HCT116 (cell line): Measurements from ENCODE around the gene CRISPLD2. TPM values are rescaled to one million over a fixed set of nuclear protein-coding genes. Genes with fewer than 3 reads are reported as not detected.

Experiments
- ATAC-seq: fragments of 200-7000 bp; cut with Tn5 transposase; 2 replicates; pipeline ENCODE4 v1.9.1; 2020; ENCODE audit warnings: mild to moderate bottlenecking, moderate library complexity
- BruUV-seq: library from RNA; stranded (reverse); fragments of 400-500 nt; replicated peaks from 2 replicates; lab custom pipeline; 2021; lab: Mats Ljungman, UMichigan
- CTCF ChIA-PET: fragments of 300-600 bp; sonication (Branson Sonifier 250); formaldehyde crosslinking; loops from one replicate; lab custom pipeline; 2021; ENCODE audit warnings: antibody characterized with exemption; lab: Charles Lee
- POLR2A ChIA-PET: fragments of 300-600, 350-600 bp; sonication (Branson Sonifier 250); formaldehyde crosslinking; loops from one replicate; lab custom pipeline; 2021; ENCODE audit warnings: antibody characterized with exemption; lab: Charles Lee
- RAD21 ChIA-PET, 2 experiments: fragments of 300-600 bp; sonication (Branson Sonifier 250); formaldehyde crosslinking; loops; one replicate each; lab custom pipeline; 2023; ENCODE audit warnings: low total read pairs in 2 of 2; ENCODE audit not compliant: uncharacterized antibody in 2 of 2, unreplicated experiment in 2 of 2, low non-redundant PET in 1 of 2; lab: Charles Lee
- DNase-seq: peaks from one replicate; pipeline ENCODE4 v3.0.0-alpha.2; 2010; ENCODE audit warnings: low read depth, low spot score
- H2AFZ ChIP-seq: fragments of 200-600 bp; shearing (Covaris generic), sonication (generic); 2 replicates; pipeline ENCODE4 v1.6.1; 2017; ENCODE audit warnings: low read depth, mixed run types, mixed read lengths, antibody characterized with exemption, low read length; ENCODE audit not compliant: poor library complexity, severe bottlenecking
- H3K27ac ChIP-seq: 2 replicates; pipeline ENCODE4 v1.5.1; 2012; ENCODE audit warnings: low read depth, low read length
- H3K27me3 ChIP-seq: fragments of 200-600 bp; sonication (generic); 2 replicates; pipeline ENCODE4 v1.6.1; 2016; ENCODE audit warnings: mixed run types, low read length, mixed read lengths; ENCODE audit not compliant: insufficient read depth
- H3K36me3 ChIP-seq, 2 experiments: fragments of 200-500 bp in 1 of 2; fragments of 200-600 bp in 1 of 2; sonication (Bioruptor generic) in 1 of 2; sonication (generic) in 1 of 2; 2 replicates each; pipeline versions ENCODE4 v1.5.1 to v1.6.1; 2014 to 2016; ENCODE audit warnings: low read length in 2 of 2, inconsistent platforms in 1 of 2, mixed read lengths in 1 of 2, mixed run types in 1 of 2; ENCODE audit not compliant: insufficient read depth in 2 of 2, control insufficient read depth in 1 of 2
- H3K4me1 ChIP-seq, 2 experiments: fragments of 200-600 bp in 1 of 2; sonication (generic) in 1 of 2; 2 replicates each; pipeline versions ENCODE4 v1.5.1 to v1.6.1; 2012 to 2017; ENCODE audit warnings: low read length in 2 of 2, inconsistent platforms in 1 of 2, mild to moderate bottlenecking in 1 of 2, mixed read lengths in 1 of 2, mixed run types in 1 of 2, moderate library complexity in 1 of 2; ENCODE audit not compliant: insufficient read depth in 2 of 2, control insufficient read depth in 1 of 2
- H3K4me2 ChIP-seq: fragments of 200-600 bp; sonication (generic); 2 replicates; pipeline ENCODE4 v1.6.1; 2017; ENCODE audit warnings: mixed run types, low read length, mixed read lengths
- H3K4me3 ChIP-seq, 2 experiments: fragments of 200-600 bp in 1 of 2; sonication (generic) in 1 of 2; replicated peaks in 1 of 2; 2 replicates each; pipeline ENCODE4 v1.5.1; 2011 to 2016; ENCODE audit warnings: low read length in 2 of 2, control low read depth in 1 of 2, low read depth in 1 of 2, mild to moderate bottlenecking in 1 of 2, mixed read lengths in 1 of 2, mixed run types in 1 of 2
- H3K79me2 ChIP-seq: fragments of 200-600 bp; sonication (generic); 2 replicates; pipeline ENCODE4 v1.6.1; 2017; ENCODE audit warnings: mild to moderate bottlenecking, mixed run types, low read length, moderate library complexity, mixed read lengths; ENCODE audit not compliant: insufficient read depth
- H3K9ac ChIP-seq: fragments of 200-600 bp; sonication (generic); 2 replicates; pipeline ENCODE4 v1.6.1; 2016; ENCODE audit warnings: low read length, mixed read lengths
- H3K9me2 ChIP-seq: fragments of 200-600 bp; sonication (generic), shearing (Covaris generic); 2 replicates; pipeline ENCODE4 v1.6.1; 2017; ENCODE audit warnings: mixed run types, mild to moderate bottlenecking, moderate library complexity; ENCODE audit not compliant: insufficient read depth
- H3K9me3 ChIP-seq, 2 experiments: fragments of 200-500 bp in 1 of 2; fragments of 200-600 bp in 1 of 2; sonication (Bioruptor generic) in 1 of 2; sonication (generic) in 1 of 2; 2 replicates each; pipeline ENCODE4 v1.6.1; 2014 to 2017; ENCODE audit warnings: low read length in 2 of 2, mixed read lengths in 2 of 2, inconsistent platforms in 1 of 2, low read depth in 1 of 2, mild to moderate bottlenecking in 1 of 2, mixed run types in 1 of 2, moderate library complexity in 1 of 2; ENCODE audit not compliant: control insufficient read depth in 1 of 2, insufficient read depth in 1 of 2
- H4K20me1 ChIP-seq: fragments of 200-600 bp; sonication (generic), shearing (Covaris generic); 2 replicates; pipeline ENCODE4 v1.6.1; 2017; ENCODE audit warnings: mixed run types, mild to moderate bottlenecking, moderate library complexity; ENCODE audit not compliant: insufficient read depth
- CEBPB ChIP-seq: IDR thresholded peaks from 2 replicates; pipeline ENCODE4 v1.6.1; 2012; ENCODE audit warnings: low read depth
- CTCF ChIP-seq, 3 experiments: fragments of 200-600 bp in 1 of 3; sonication (generic) in 1 of 3; IDR thresholded peaks in 2 of 3; conservative IDR thresholded peaks in 1 of 3; 2 replicates each; pipeline ENCODE4 v1.5.1; 2012 to 2017; ENCODE audit warnings: low read depth in 2 of 3, low read length in 2 of 3, antibody characterized with exemption in 1 of 3, borderline replicate concordance in 1 of 3, control low read depth in 1 of 3, mild to moderate bottlenecking in 1 of 3, mixed read lengths in 1 of 3, mixed run types in 1 of 3, moderate library complexity in 1 of 3; ENCODE audit not compliant: insufficient read depth in 1 of 3
- EGR1 ChIP-seq: IDR thresholded peaks from 2 replicates; pipeline ENCODE4 v1.6.1; 2012; ENCODE audit warnings: low read depth
- ELF1 ChIP-seq: IDR thresholded peaks from 2 replicates; pipeline ENCODE4 v1.6.1; 2012; ENCODE audit warnings: low read depth, borderline replicate concordance
- EZH2 ChIP-seq: fragments of 200-600 bp; sonication (generic); IDR thresholded peaks from 2 replicates; pipeline ENCODE4 v1.6.1; 2017; ENCODE audit warnings: antibody characterized with exemption, mixed run types
- EZH2phosphoT487 ChIP-seq: fragments of 200-600 bp; IDR thresholded peaks from 2 replicates; pipeline ENCODE4 v1.6.1; 2018; ENCODE audit warnings: antibody characterized with exemption, borderline replicate concordance
- JUND ChIP-seq: IDR thresholded peaks from 2 replicates; pipeline ENCODE4 v1.6.1; 2012
- MAX ChIP-seq: IDR thresholded peaks from 2 replicates; pipeline ENCODE4 v1.6.1; 2012
- POLR2AphosphoS5 ChIP-seq: IDR thresholded peaks from 2 replicates; pipeline ENCODE4 v1.6.1; 2011; ENCODE audit warnings: mild to moderate bottlenecking, low read depth, low read length, moderate library complexity
- RAD21 ChIP-seq: IDR thresholded peaks from 2 replicates; pipeline ENCODE4 v1.6.1; 2012; ENCODE audit warnings: low read depth, mild to moderate bottlenecking
- REST ChIP-seq: IDR thresholded peaks from 2 replicates; pipeline ENCODE4 v1.6.1; 2012; ENCODE audit warnings: low read depth
- SIN3A ChIP-seq: IDR thresholded peaks from 2 replicates; pipeline ENCODE4 v1.6.1; 2012; ENCODE audit warnings: low read depth
- SP1 ChIP-seq: IDR thresholded peaks from 2 replicates; pipeline ENCODE4 v1.6.1; 2012; ENCODE audit warnings: low read depth
- SRF ChIP-seq: IDR thresholded peaks from 2 replicates; pipeline ENCODE4 v1.6.1; 2012; ENCODE audit warnings: low read depth
- TCF7L2 ChIP-seq: IDR thresholded peaks from 2 replicates; pipeline ENCODE4 v1.7.0; 2011; ENCODE audit warnings: borderline replicate concordance, inconsistent platforms; ENCODE audit not compliant: insufficient read depth, insufficient read length; ENCODE audit errors: extremely low read depth
- ZBTB33 ChIP-seq: IDR thresholded peaks from 2 replicates; pipeline ENCODE4 v1.6.1; 2011; ENCODE audit warnings: mild to moderate bottlenecking, low read length, moderate library complexity; ENCODE audit not compliant: insufficient replicate concordance; ENCODE audit errors: extremely low read depth
- ZFX ChIP-seq: fragments of 450-650 bp; IDR thresholded peaks from 2 replicates; pipeline ENCODE4 v1.6.1; 2017
- ZNF274 ChIP-seq: fragments of 200-500 bp; sonication (Bioruptor generic); IDR thresholded peaks from 2 replicates; pipeline ENCODE4 v1.6.1; 2014; ENCODE audit warnings: mild to moderate bottlenecking, low read depth, low read length, inconsistent platforms
- intact Hi-C: fragments of 100-400 bp; cut with micrococcal nuclease; formaldehyde crosslinking; loops from 2 replicates; pipeline ENCODE4 v1.10.0; 2022
- total RNA-seq: library from RNA; stranded (reverse); gene quantifications from one replicate; pipeline ENCODE4 v1.2.1, GENCODE V29; 2021; ENCODE audit not compliant: unreplicated experiment

CRISPLD2 gene
- total RNA-seq, 1 experiment from 2014 or later = 4.6 TPM

- Histone ChIP-seq H3K27ac (no peak overlapping the region), H3K4me3 (no peak overlapping the region), H3K9ac (no peak overlapping the region), H2AFZ (no peak overlapping the region), H3K4me1 (0 out of 4 replicates have a peak, but pooled peaks cover 0 to 2% of the 10 kb centered on the region in 2 experiments), H3K9me3 (no peaks in the 10 kb centered on the region), H4K20me1 (no peaks in the 10 kb centered on the region), H3K36me3 (no peaks in the 10 kb centered on the region), H3K79me2 (no peaks in the 10 kb centered on the region), H3K9me2 (no peaks in the 10 kb centered on the region), H3K4me2 (no peak overlapping the region), H3K27me3 (no peaks in the 10 kb centered on the region)
- CTCF ChIA-PET = interaction anchor here (1.3 kb wide), 1 partner anchor 14 kb away, joined by 4 read pairs; no protein-coding TSS in a partner anchor
- POLR2A ChIA-PET = no interaction called here
- no peak for TF ChIP-seq RAD21
- no peak for TF ChIP-seq ZNF274
- TF ChIP-seq SP1 = no peak
- TF ChIP-seq ZFX = no peak
- no peak for TF ChIP-seq SRF
- no peak for TF ChIP-seq MAX
- TF ChIP-seq ZBTB33 = no peak
- no peak for TF ChIP-seq JUND
- no peak for TF ChIP-seq CEBPB
- TF ChIP-seq EGR1 = no peak
- no peak for TF ChIP-seq TCF7L2
- no peak for TF ChIP-seq ELF1
- TF ChIP-seq EZH2phosphoT487 = no peak
- TF ChIP-seq POLR2AphosphoS5 = no peak
- no peak for TF ChIP-seq CTCF (IDR thresholded peaks at IDR 0.05 in 2 of 3, conservative IDR thresholded peaks at IDR 0.05 in 1 of 3; ENCODE audit: borderline replicate concordance in 1 of 3, insufficient read depth in 1 of 3, low read depth in 2 of 3, low read length in 2 of 3)
- no peak for TF ChIP-seq SIN3A
- TF ChIP-seq EZH2 = no peak
- no peak for TF ChIP-seq REST
- ATAC-seq (no peak), DNase-seq (no peak)
- RAD21 ChIA-PET = no interaction called here
- intact Hi-C loops = no loop called here
- no TSS peak for BruUV-seq
Measured at GRCh38 chr16:84787263-84787622, 32.5 kb upstream of the CRISPLD2 start.
